ENCODE results near the gene PDC.

GRCh38 chr1:186474208-186474607 lies 13.3 kb upstream of the PDC start:
- TF ChIP-seq CTCF (conservative IDR thresholded peaks at IDR 0.05) = no peak
- no peak for TF ChIP-seq ZFX (IDR thresholded peaks at IDR 0.05)
